Trophoblast cell (in vitro differentiated cells and primary cell): ENCODE results near the gene TMEM121.

Source experiments
- DNase-seq, 2 donors: peaks; one replicate each; pipeline ENCODE4 v3.0.0-alpha.2; 2016
- H2AFZ ChIP-seq: 2 replicates; pipeline ENCODE4 v1.6.1; 2013; ENCODE audit warnings: low read length, moderate library complexity, mild to moderate bottlenecking; ENCODE audit not compliant: insufficient read depth, poor library complexity
- H2AK5ac ChIP-seq: 2 replicates; pipeline ENCODE4 v1.6.1; 2013; ENCODE audit warnings: mild to moderate bottlenecking, low read length
- H2BK120ac ChIP-seq: 2 replicates; pipeline ENCODE4 v1.6.1; 2013; ENCODE audit warnings: low read length, mild to moderate bottlenecking, moderate library complexity; ENCODE audit not compliant: insufficient read depth, poor library complexity
- H2BK12ac ChIP-seq: 2 replicates; pipeline ENCODE4 v1.6.1; 2013; ENCODE audit warnings: mild to moderate bottlenecking, low read length, moderate library complexity
- H2BK5ac ChIP-seq: 2 replicates; pipeline ENCODE4 v1.6.1; 2013; ENCODE audit warnings: low read length, low read depth, moderate library complexity, mild to moderate bottlenecking; ENCODE audit not compliant: poor library complexity
- H3K14ac ChIP-seq: 2 replicates; pipeline ENCODE4 v1.6.1; 2013; ENCODE audit warnings: mild to moderate bottlenecking, low read length
- H3K18ac ChIP-seq: 2 replicates; pipeline ENCODE4 v1.6.1; 2013; ENCODE audit warnings: mild to moderate bottlenecking, low read length
- H3K23ac ChIP-seq: 2 replicates; pipeline ENCODE4 v1.6.1; 2013; ENCODE audit warnings: low read length
- H3K27ac ChIP-seq: 2 replicates; pipeline ENCODE4 v1.5.1; 2013; ENCODE audit warnings: low read depth, mild to moderate bottlenecking, inconsistent platforms, low read length, moderate library complexity
- H3K27me3 ChIP-seq: 2 replicates; pipeline ENCODE4 v1.6.1; 2013; ENCODE audit warnings: inconsistent platforms, mild to moderate bottlenecking, low read length, moderate library complexity; ENCODE audit not compliant: insufficient read depth
- H3K36me3 ChIP-seq, 2 experiments: 1 replicate in 1 of 2; 2 replicates in 1 of 2; pipeline ENCODE4 v1.6.1; 2013; ENCODE audit warnings: low read length in 2 of 2, mild to moderate bottlenecking in 2 of 2, moderate library complexity in 1 of 2; ENCODE audit not compliant: insufficient read depth in 2 of 2, control insufficient read depth in 1 of 2
- H3K4ac ChIP-seq: 2 replicates; pipeline ENCODE4 v1.6.1; 2013; ENCODE audit warnings: low read depth, mild to moderate bottlenecking, low read length, moderate library complexity
- H3K4me1 ChIP-seq, 2 experiments: 1 replicate in 1 of 2; 2 replicates in 1 of 2; pipeline ENCODE4 v1.6.1; 2013; ENCODE audit warnings: low read length in 2 of 2, mild to moderate bottlenecking in 2 of 2, moderate library complexity in 1 of 2; ENCODE audit not compliant: insufficient read depth in 2 of 2, control insufficient read depth in 1 of 2
- H3K4me2 ChIP-seq: 2 replicates; pipeline ENCODE4 v1.6.1; 2013; ENCODE audit warnings: inconsistent platforms, mild to moderate bottlenecking, low read length, moderate library complexity
- H3K4me3 ChIP-seq: 2 replicates; pipeline ENCODE4 v1.5.1; 2013; ENCODE audit warnings: mild to moderate bottlenecking, low read depth, low read length, inconsistent platforms
- H3K79me1 ChIP-seq: one replicate; pipeline ENCODE4 v1.6.1; 2013; ENCODE audit warnings: low read length
- H3K79me2 ChIP-seq: 2 replicates; pipeline ENCODE4 v1.6.1; 2013; ENCODE audit warnings: low read length, mild to moderate bottlenecking; ENCODE audit not compliant: control insufficient read depth, insufficient read depth, poor library complexity
- H3K9ac ChIP-seq: 2 replicates; pipeline ENCODE4 v1.6.1; 2013; ENCODE audit warnings: mild to moderate bottlenecking, low read length
- H3K9me3 ChIP-seq: 2 replicates; pipeline ENCODE4 v1.6.1; 2013; ENCODE audit warnings: low read depth, mild to moderate bottlenecking, control low read depth, inconsistent platforms, low read length; ENCODE audit not compliant: insufficient read depth
- H4K12ac ChIP-seq: 2 replicates; pipeline ENCODE4 v1.6.1; 2013; ENCODE audit warnings: low read depth, mild to moderate bottlenecking, low read length, moderate library complexity
- H4K8ac ChIP-seq: 2 replicates; pipeline ENCODE4 v1.6.1; 2013; ENCODE audit warnings: low read depth, mild to moderate bottlenecking, low read length, moderate library complexity
- H4K91ac ChIP-seq: one replicate; pipeline ENCODE4 v1.6.1; 2013; ENCODE audit warnings: low read depth, mild to moderate bottlenecking, low read length, moderate library complexity
- WGBS: extraction: QIAGEN DNeasy Blood & Tissue Kit; methylation state at CpG from one replicate; pipeline ENCODE4 v1.1.7; 2013; ENCODE audit warnings: missing lambda C conversion rate; ENCODE audit not compliant: insufficient read length, insufficient coverage; ENCODE audit errors: extremely low coverage; 5-methylcytosine and 5-hydroxymethylcytosine counted together

The TMEM121 gene

GRCh38 chr14:105488781-105489541 lies 37.4 kb upstream of the TMEM121 start:
- peak overlapping the region; percentile 48 for H4K91ac ChIP-seq
- H3K9me3 ChIP-seq, result peaks cover 13% of the 10 kb centered on the region
- no peak overlapping the region for H3K9ac ChIP-seq
- H3K18ac ChIP-seq, result no peak overlapping the region
- no peak overlapping the region for H2BK12ac ChIP-seq
- H2AFZ ChIP-seq, result no peak overlapping the region
- H4K12ac ChIP-seq, result no peak overlapping the region
- peaks cover 10% of the 10 kb centered on the region for H3K79me1 ChIP-seq
- WGBS, result no CpG with 5 or more reads among the region's 20 CpGs
- H3K79me2 ChIP-seq, result peaks cover 2% of the 10 kb centered on the region
- H2BK5ac ChIP-seq, result no peak overlapping the region
- no peak overlapping the region for H3K23ac ChIP-seq
- no peak overlapping the region for H3K14ac ChIP-seq
- no peak for DNase-seq
- H3K27ac ChIP-seq, result no peak overlapping the region
- H2BK120ac ChIP-seq, result no peak overlapping the region
- H3K4me3 ChIP-seq, result no peak overlapping the region
- H4K8ac ChIP-seq, result no peak overlapping the region
- H3K4ac ChIP-seq, result no peak overlapping the region
- H3K36me3 ChIP-seq, result peaks cover 3 to 4% of the 10 kb centered on the region in 2 experiments
- H3K4me2 ChIP-seq, result peak overlapping the region; percentile 96
- no peak overlapping the region for H2AK5ac ChIP-seq
- H3K27me3 ChIP-seq, result peaks cover 21% of the 10 kb centered on the region
- peaks cover 20 to 37% of the 10 kb centered on the region in 2 experiments for H3K4me1 ChIP-seq

GRCh38 chr14:105489542-105490266 lies 36.7 kb upstream of the TMEM121 start:
- Histone ChIP-seq H3K18ac (peak overlapping the region; percentile 45), H3K4me1 (peaks cover 17 to 33% of the 10 kb centered on the region in 2 experiments), H3K14ac (peak overlapping the region; percentile 78), H2BK12ac (no peak overlapping the region), H2BK5ac (peak overlapping the region; percentile 50), H3K36me3 (peaks cover 3 to 4% of the 10 kb centered on the region in 2 experiments), H4K91ac (peak overlapping the region; percentile 79), H3K4me2 (peak overlapping the region; percentile 96), H3K27me3 (peaks cover 21% of the 10 kb centered on the region), H3K4ac (no peak overlapping the region), H2AK5ac (no peak overlapping the region), H3K23ac (no peak overlapping the region), H4K12ac (peak overlapping the region; percentile 63), H3K4me3 (peak overlapping the region; percentile 64), H3K9ac (peak overlapping the region; percentile 5), H2BK120ac (peak overlapping the region; percentile 57), H3K27ac (peak overlapping the region; percentile 92), H4K8ac (peak overlapping the region; percentile 74), H3K79me2 (peaks cover 2% of the 10 kb centered on the region), H3K9me3 (peaks cover 13% of the 10 kb centered on the region), H3K79me1 (peaks cover 10% of the 10 kb centered on the region), H2AFZ (peak overlapping the region; percentile 50)
- peak; percentile 93 for DNase-seq
- no CpG with 5 or more reads among the region's 44 CpGs for WGBS

- Histone ChIP-seq H3K27ac (peak overlapping the region; percentile 92), H3K9me3 (peaks cover 15% of the 10 kb centered on the region), H3K4ac (peak overlapping the region; percentile 41), H3K14ac (peak overlapping the region; percentile 78), H2BK5ac (peak overlapping the region; percentile 38), H2BK12ac (no peak overlapping the region), H3K4me2 (peak overlapping the region; percentile 96), H3K79me2 (peaks cover 2% of the 10 kb centered on the region), H2BK120ac (peak overlapping the region; percentile 57), H3K9ac (peak overlapping the region; percentile 72), H4K91ac (peak overlapping the region; percentile 79), H2AFZ (peak overlapping the region; percentile 50), H3K4me3 (peak overlapping the region; percentile 64), H3K4me1 (peaks cover 17 to 33% of the 10 kb centered on the region in 2 experiments), H3K79me1 (peaks cover 10% of the 10 kb centered on the region), H3K23ac (no peak overlapping the region), H3K27me3 (peaks cover 21% of the 10 kb centered on the region), H3K18ac (peak overlapping the region; percentile 45), H2AK5ac (no peak overlapping the region), H3K36me3 (peaks cover 3 to 4% of the 10 kb centered on the region in 2 experiments), H4K12ac (peak overlapping the region; percentile 63), H4K8ac (peak overlapping the region; percentile 74)
- DNase-seq, result no peak
- WGBS, result no CpG with 5 or more reads among the region's 33 CpGs
These were observed 36.2 kb upstream of the TMEM121 start for GRCh38 chr14:105490267-105490571.

GRCh38 chr14:105490572-105491365 lies 35.6 kb upstream of the TMEM121 start, which contains the start of gene TEDC1:
Gene TEDC1, plus strand, starts transcription at chr14:105491246. Its CDS starts 130 bp downstream, at chr14:105491376.
- Histone ChIP-seq H3K79me2 (peaks cover 2% of the 10 kb centered on the region), H3K4me1 (peaks cover 17 to 29% of the 10 kb centered on the region in 2 experiments), H4K91ac (peak within 1 kb of the TSS; percentile 79), H4K12ac (peak within 1 kb of the TSS; percentile 63), H2AFZ (peak within 1 kb of the TSS; percentile 58), H3K27me3 (peaks cover 21% of the 10 kb centered on the region), H2AK5ac (no peak within 1 kb of the TSS), H2BK5ac (peak within 1 kb of the TSS; percentile 49), H3K27ac (peak within 1 kb of the TSS; percentile 92), H4K8ac (peak within 1 kb of the TSS; percentile 74), H3K36me3 (peaks cover 3 to 4% of the 10 kb centered on the region in 2 experiments), H3K18ac (peak within 1 kb of the TSS; percentile 45), H3K9me3 (peaks cover 15% of the 10 kb centered on the region), H3K14ac (peak within 1 kb of the TSS; percentile 78), H3K79me1 (peaks cover 10% of the 10 kb centered on the region), H3K4me3 (peak within 1 kb of the TSS; percentile 76), H2BK120ac (peak within 1 kb of the TSS; percentile 57), H3K9ac (peak within 1 kb of the TSS; percentile 72), H3K4ac (peak within 1 kb of the TSS; percentile 41), H2BK12ac (no peak within 1 kb of the TSS), H3K4me2 (peak within 1 kb of the TSS; percentile 96), H3K23ac (no peak within 1 kb of the TSS)
- WGBS, result no CpG with 5 or more reads among the region's 94 CpGs
- DNase-seq, result peak; percentile 100
